EL (cell line): ENCODE results near the gene ZNF879.

ENCODE experiments used
- DNase-seq: peaks from one replicate; pipeline ENCODE4 v3.0.0-alpha.2; 2016

The ZNF879 gene

DNA sequence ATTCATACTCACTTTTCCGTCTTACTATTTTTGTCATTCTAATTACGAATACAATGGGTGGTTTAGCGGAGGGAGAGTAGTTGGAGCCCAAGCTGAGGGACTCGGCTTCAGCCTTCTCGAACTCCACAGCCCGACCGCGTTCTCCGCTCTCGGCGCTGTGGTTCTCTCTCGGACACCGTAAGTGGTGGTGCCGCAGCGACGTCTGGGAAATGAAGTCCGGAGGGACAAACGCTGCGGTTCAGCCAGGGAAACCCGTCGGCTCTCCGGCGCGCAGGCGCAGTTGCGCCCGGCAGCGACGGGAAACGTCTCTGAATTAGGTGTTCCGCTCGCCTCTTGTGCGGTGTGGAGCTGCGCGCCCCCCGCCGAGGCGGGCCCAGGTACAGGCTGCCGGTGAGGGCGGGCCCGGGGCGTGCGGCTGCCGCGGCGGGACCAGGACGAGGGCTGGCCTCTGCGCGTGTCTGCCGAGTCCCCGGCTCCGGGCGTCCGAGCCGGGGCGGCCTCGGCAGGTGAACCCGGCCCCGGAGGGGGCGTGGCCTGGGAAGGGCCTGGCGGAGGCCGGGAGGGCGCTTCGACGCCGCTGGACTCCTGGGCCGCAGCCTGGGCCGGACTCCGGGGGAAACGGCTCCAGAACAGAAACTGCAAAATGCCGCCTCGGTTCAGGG is at the start of gene ZNF879:
Gene ZNF879, plus strand, starts transcription at position 277 of the 662 bp plus-strand sequence. CDS start 1,201 bp downstream, outside the sequence.
- DNase-seq, result peak; percentile 95

DNA sequence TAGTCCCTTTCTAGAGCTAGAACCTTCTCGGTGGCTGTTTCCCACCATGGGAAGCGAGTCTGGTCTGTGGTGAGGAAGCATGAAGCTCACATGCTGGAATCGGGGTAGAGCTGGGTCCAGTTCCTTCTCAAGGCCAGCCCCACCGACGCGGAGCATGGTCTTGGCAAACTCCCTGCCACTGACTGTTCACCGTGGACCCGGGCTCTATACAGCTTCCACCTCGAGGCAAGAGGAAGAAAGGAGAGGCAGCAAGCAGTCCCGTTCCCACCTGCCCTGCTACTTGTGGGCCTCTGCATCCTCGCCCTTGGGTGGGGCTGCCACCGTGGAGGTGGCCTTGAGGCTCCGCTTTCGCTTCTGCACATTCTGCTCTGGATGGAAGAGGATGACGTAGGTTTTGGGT is 42.2 kb upstream of the ZNF879 start:
- no peak for DNase-seq

DNA sequence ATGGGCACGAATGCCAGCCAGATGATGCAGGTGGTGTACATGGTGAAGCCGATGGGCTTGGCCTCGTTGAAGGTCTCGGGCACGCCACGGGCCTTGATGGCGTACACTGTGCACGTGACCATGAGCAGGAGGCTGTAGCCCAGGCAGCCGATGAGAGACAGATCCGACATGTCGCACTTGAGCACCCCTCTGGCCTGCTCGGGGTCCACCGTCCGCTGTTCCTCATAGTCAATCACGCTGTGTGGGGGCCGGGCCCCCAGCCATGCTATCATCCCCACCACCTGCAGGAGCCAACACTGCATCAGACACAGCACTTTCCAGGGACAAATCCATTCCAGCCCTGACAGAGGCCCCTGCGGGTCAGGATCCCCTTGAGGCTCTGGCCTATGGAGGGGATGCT is 40.7 kb upstream of the ZNF879 start:
- DNase-seq, result no peak

DNA sequence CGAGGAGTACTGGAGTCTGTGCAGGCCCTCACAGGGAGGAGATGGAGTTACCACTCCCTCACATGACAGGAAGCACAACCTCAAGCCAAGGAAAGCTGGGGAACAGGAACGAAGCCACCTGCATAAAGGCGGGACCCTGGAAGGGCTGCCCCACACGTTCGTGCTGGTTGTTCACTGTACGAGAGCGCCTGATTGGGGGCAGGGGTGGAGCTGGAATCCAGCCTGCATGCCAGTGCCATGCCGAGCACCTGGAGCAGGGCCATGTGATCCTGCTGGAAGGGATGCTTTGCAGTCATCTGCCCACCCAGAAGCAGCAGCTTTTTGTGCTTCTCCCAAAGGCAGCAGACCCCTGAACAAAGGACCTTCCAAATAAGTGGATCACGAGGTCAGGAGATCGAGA is 39.9 kb upstream of the ZNF879 start:
- no peak for DNase-seq

DNA sequence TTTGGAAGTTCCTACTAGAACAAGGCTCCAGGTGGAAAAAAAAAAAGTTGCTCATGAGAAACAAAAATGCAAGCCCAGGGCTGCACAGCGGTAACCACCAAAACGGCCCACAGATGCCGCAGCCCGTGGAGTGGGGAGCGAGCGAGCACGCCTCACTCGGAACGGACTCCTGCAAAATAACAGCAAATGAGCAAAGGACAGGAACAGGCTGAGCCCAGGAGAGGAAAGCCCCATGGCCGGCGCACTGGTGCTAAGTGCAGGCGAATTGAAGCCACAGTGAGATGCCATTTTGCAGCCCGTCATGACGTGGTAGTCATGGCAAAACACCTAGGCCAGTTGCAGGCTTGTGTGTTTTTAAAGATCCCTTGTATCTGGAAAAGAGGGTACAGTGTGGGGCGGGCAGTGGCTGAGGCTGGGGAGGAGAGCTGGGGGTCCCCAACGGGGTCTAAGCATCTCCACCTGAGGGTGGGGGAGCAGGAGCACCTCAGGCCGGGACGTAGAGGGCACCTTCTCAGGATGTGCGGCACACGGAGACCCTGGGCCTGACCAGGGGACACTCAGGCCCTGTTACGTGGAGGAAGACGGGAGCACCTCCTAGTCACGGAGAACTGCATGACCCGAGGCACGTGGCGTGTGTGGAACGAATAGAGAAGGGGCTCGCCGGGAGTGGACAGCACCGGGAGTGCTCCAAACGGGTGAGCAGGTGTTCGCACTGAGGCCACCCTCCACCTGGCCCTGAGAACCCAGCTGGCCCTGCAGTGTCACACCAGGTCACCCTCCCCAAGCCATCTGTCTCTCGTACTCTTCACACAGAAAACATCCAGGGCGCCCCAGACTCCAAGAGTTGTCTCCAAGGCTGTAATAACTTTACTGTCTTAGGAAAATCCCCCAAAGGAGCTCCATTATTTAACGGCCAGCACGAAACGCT is 39.2 kb upstream of the ZNF879 start:
- no peak for DNase-seq

DNA sequence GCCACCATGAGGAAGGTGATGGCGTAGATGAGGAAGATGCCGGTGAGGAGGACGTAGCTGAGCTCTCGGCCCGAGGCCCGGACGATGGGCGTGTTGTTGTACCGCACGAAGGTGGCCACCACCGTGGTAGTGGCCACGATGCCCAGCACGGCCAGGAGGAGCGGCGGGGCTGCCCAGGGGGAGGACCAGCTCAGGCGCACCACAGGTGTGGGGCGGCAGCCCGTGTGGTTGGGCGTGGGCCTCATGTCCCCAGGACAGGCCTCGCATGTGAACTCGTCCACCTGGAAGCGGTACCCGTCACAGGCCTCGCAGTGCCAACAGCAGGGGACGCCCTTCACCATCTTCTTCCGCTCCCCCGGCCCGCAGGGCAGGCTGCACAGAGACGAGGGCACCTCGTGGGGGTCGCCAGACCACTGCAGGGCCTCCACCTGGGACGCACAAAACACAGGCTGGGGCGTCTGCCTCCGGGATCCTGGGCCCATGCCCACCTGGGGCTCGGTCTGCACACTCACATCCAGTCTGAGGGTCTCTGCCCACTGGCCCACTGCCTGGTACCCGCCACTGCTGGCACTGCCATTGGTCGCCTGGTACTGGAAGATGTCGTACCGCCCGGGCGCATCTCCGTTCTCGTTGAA is 37.2 kb upstream of the ZNF879 start:
- no peak for DNase-seq

DNA sequence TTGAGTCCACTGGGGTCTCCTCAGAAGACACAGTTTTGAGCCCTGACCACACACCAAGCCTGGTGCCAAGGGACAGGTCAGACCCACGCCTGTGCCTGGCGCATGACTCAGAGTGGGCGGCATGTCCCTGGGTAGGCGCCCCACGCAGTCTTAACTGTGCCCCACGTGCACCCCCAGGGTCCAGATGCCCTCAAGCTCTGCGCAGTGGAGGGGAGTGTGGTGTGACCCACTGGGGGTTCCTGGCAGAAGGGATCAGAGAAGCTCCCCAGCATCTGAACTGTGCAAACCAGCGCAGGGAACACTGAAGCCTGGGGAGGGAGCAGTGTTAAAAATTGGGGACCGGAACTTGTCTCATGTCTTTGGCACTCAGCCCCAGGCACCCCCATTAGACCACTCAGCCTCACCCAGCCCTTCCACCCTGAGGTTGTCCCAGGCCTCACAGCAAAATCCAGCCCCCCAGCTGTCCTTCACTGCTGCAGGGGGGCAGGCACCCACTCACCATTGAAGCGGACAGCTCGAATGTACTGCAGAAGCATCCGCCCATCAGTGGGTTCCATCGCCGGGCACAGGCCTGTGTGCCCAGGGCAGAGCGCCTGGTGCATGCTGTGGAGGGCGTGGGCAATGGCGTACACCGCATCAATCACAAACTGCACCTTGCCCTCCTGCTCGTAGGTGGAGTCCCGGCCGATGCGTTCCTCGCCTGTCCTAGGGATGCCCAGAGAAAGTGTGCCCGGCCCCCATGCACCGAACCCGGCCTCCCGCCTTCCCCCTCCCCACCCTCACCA is 35.0 kb upstream of the ZNF879 start:
- DNase-seq, result no peak

DNA sequence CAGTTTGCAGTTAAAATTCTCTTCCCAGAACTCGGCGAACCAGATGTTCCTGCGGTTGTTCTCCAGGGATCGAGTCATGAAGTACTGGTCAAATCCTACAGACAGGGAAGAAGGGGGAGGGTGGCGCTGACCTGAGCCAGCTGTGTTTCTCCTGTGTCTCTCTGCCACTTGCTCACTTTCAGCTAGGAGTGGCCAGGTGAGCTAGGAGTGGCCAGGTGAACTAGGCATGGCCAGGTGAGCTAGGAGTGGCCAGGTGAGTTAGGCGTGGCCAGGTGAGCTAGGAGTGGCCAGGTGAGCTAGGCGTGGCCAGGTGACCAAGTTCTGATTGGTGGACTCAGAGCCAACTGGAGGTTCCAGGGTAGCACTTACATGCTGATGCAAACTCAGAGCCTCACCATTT is 34.3 kb upstream of the ZNF879 start:
- DNase-seq, result no peak

DNA sequence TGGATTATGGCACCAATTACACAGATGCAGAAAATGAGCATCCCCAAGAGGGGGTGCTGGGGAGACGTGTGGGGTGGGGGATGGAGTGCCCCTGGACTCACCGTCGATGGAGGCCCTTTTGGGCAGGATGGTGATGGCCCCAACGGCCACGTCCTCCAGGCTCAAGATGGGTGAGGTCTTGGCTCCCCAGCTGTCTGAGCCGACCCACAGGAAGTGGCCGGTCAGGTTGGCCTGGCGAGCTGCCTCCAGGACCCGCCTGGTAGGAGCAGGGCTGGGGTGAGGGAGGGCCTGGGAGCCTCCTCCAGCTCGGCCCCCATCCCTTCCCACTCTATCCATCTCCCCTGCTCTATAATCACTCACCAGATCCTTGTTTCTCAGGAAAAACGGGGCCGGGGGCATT is 33.1 kb upstream of the ZNF879 start:
- DNase-seq, result no peak

DNA sequence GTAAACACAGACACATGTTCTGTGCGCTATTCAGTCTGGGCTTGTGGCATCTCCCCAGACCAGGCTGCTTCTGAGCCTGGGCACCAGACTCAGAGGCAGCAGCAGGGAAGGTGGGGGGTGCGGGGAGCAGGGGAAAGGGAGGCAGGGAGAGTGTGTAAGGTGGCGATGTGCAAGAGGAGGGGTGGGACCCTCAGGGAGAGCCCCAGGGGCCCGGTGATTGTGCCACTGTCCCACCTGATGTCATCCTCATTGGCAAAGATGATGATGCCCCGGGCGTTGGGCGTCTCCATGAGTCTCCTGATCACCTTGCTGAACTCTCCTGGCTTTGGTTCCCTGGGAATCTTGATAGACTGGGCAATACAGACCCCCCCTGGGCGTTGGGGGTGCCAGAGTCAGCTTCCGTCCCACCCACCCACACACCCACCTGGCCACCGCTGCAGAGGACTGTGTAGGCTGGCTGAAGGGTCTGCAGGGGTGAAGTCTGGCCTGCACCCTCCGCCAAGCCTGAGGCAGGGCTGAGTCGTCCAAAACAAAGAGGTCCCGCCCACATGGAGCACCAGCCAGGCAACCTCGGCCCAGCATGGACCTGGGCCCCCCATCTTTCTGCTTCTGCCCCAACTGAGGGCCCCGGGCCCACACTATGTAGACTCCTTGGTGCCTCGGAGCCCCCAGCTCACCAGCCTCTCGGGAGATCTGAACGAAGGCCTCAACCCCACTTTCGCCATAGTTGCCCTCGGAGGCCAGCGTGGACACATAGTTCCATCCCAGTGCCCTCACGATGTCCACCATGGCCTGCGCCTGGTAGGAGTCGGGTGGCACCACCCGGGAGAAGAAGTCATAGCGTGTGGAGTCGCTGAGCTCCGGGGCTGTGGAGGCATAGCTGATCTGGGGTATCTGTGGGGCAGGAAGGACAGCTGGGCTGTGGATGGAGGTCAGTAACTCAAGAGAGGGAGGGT is 32.1 kb upstream of the ZNF879 start:
- no peak for DNase-seq

DNA sequence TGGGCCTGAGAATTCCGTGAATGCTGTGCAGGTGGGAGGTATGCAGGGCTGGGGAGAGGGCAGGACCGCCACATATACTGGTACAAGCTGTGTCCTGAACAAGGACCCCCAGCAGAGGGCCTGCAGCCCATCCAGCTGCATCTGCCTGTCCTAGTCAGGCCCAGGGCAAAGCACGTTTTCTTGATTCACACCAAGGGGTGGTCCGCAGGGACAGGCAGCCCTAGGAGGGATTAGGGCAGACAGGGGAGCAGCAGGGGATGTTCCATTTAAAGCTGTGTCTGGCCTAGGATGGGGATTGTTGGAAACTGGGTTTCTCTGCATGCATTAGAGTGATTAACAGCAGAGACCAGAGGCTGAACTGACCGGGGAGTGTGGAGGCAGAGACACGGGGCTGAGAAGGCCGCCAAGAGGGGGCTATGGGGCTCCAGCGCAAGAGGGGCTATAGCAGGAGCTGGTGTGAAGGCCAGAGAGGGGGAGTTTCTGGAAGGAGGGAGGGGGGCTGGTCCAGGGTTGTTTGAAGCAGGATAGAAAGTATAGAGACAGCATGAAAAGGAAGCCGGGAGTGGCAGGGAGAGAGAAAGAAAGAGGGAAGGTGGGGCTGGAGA is 31.2 kb upstream of the ZNF879 start:
- no peak for DNase-seq

DNA sequence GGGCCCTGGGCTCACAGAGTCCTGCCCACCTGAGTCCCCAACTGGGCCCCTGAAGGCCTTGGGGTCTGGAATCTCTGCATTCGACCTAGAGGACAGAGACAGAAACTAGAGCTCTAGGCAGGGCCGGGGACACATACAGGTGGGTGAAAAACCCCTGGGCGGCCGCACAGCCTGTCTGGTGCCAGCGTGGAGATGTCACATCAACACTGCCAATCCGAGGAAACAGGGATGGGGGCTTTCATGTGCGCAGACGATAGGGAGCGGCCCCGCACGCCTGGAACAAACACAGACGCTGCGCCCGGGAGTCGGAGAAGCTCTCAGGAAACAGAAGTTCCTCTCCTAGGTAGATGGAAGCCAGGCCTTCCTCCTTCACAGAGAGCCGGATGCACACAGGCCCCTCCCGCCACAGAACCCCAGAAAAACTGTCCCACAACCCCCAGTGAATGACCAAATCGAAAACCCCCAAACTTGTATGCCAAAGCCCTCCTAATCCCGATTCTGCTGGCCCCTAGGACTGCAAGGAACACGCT is 30.3 kb upstream of the ZNF879 start:
- DNase-seq, result no peak

DNA sequence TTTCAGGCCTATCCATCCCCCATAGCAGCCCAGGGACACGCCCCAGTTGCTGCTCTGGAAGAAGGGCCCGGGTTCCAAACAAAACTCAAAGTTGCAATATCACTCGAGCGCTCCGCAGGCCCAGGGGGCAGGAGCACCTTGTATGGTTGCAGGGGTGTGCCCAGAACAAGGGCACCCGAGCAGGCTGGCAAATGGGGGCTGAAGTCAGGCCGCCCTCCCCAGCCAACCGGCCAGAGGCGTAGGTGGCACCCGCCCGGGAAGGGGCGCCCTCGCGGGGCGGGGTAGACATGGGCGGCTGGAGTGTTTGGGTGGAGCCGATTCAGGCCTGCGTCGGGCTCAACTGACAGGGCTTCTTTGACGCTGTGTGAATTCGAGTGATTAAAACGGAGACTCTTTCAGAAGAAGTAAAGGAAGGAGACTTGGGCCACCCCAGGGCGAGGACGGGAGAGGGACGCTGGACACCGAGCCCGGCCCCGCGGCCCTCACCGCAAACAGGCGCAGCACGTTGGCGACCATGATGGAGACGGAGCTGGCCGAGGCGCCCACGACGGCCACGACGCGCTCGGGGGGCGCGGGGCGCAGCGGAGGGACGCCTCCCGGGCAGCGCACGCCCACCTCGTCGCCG is 29.5 kb upstream of the ZNF879 start:
- no peak for DNase-seq

DNA sequence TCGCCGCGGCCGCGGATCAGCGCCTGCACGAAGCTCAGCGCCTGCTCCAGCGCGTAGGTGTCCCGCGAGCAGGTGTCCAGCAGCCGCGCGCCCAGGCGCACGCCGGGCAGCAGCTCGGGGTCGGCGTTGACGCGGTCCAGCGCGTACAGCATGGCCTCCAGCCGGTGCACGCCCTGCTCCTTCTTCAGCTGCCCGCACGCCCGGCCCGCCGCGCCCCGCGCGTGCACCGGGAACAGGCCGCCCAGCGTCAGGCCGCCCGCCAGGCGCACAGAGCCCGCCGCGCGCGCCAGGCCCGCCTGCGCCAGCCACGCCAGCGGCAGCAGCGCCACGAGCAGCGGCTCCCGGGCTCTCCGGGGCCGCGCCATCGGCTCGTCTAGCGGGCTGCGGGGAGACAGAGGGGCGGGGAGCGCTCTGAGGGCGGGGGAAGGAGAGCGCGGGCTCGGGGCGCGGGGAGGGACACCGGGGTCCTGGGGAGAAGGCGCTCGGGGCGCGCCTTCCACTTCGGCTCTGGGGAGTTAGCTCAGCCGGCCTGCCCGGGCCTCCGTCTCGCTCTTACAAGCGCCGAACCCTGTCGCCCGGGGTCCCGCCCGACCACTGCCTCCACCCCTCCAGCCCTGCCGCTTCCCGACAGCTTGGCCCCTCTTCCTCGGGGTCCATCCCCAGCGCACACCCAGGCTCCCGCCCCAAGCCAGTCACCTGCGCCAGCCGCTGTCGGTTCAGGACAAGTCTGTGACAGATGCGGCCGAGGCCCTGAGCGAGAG is 28.8 kb upstream of the ZNF879 start, which contains the start of gene GRM6:
Gene GRM6, minus strand, starts transcription at position 741 of the 761 bp plus-strand sequence. Its CDS starts 376 bp downstream, at position 365.
- DNase-seq, result no peak

DNA sequence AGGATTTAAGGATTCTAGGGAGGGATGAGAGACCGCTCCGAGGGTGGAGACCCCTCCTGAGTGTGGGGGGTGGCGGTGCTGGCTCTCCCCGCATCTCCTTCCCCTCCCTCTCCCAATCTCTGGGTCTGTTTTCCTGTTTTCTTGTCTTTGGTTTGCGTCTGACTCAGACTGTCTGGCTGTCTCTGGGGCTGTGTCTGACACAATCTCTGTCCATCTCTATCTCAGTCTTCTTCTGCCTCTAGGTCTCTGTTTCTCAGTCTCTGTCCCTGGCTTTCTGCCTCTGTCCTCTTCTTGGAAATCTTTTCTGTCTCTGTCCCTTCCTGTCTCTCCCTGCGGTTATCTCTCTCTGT is 28.3 kb upstream of the ZNF879 start:
- no peak for DNase-seq

DNA sequence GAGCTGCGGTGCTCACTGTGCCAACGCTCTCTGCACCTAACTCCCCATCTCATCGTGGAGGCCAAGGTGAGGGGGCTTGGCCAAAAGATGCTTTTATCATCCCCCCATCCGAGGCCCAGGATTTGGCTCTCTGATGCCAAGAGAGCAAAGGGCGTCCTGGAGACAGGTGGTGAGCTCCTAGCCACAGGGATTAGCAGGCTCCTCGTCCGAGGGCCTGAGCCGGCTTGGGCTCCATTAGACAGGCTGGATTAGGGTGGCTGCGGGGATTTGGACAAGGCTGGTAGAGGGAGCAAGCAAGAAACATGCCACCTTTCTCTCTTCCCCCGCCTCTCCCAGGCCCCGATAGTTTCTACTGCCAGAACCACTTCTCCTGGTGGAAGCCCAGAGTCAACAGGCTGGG is 27.4 kb upstream of the ZNF879 start:
- DNase-seq, result no peak

DNA sequence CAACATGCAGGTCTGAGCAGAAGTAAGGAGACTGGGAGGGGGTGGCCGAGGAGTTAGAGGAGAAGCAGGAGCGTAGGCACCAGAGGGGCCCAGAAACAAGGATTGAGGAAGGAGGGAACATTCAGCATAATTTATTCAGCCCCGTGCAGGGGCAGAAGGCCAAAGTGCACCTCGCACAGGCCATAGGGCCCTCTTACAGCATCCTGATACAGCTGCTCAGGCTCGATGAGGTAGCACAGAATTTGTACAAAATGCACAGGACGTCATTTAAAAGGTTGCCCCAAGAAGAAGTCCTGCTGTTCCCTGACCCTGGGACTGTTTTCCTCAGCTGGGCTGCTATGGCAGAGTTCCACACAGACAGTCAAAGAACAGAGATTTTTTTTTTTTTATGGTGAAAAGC is 26.4 kb upstream of the ZNF879 start:
- DNase-seq, result no peak

DNA sequence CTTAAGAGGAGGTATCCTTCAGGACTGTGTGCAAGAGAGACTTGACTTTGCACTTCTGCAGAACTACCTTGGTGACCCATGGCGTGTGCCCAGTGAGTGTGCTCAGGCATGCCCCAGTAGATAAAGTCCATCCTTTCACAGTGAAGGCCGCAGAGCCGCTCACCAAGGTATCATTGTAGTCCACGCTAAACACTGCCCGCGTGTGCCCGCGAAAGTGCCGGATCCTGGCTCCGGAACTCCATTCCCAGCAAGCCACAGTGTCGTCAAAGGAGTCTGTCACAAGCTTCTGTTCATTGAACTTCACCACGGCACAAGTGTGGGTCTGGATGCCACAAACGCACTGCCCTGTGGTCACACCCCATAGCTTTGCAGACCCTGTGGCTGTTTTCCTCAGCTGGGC is 25.2 kb upstream of the ZNF879 start:
- DNase-seq, result no peak

DNA sequence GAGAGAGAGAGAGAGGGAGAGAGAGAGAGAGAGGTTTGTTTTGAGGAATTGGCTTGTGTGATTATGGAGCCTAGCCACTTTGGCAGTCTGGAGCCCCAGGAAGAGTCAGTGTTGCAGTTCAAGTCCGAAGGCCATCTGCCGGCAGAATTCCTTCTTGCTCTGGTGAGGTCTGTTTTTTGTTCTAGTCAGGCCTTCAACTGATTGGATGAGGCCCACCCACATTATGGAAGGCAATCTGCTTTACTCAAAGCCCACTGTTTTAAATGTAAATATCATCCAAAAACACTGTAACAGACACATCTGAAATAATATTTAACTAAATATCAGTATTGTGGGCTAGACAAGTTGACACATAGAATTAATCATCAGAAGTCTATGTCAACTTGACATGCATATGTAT is 17.0 kb upstream of the ZNF879 start:
- DNase-seq, result no peak

DNA sequence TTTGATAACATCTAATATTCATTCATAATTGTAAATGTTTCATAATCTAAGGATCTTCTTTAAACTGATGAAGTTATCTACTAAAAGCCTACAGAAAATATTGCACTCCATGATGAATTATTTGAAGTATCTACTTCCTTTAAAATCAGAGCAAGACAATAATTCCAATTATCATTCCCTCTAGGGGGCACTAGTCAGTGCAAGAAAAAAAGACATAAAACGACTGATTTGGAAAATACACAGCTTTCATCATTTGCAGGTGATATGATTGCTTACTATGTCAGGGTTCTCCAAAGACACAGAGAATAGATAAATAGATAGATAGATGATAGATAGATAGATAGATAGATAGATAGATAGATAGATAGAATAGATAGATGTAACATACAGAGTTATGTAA is 14.9 kb upstream of the ZNF879 start:
- DNase-seq, result no peak
